ENCODE data around the gene EBF4.
"Not testable (repeated sequence)": the region's sequence is repeated elsewhere in the genome, so short reads cannot be mapped to it uniquely, and the experiment has no call there.

The EBF4 gene

DNA sequence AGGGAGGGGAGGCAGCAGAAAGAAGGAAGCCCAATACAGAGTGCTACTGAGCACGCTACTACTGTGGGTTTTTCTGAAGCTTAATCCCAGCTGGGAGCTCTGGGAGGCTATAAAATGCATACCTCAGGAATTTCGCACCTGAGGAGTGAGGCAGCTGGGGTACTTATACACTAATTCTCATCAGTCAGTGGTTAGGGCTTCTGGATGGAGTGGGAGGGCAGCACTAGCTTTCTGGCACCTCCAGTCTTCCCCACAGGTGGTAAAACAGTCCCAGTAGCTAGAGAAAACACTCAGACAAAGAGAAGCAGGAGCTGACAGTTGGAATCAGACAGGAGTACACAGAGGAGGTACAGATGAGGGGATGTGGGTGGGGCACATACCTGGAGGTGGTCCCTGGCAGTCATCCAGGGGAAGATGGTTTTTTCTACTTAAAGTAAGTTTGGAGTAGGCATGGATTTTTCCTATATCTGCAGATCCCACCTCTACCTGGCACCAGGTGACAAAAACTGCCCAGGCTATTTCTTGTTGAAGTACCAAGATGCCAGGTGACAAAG is 70.1 kb downstream of the EBF4 start:
- H3K27me3 Mint-ChIP-seq: peaks cover 47% of the 10 kb centered on the region
- ATAC-seq: no peak
- no peak overlapping the region for H3K4me3 Mint-ChIP-seq
- H3K9me3 Mint-ChIP-seq: no peaks in the 10 kb centered on the region
- no peak for DNase-seq
- H3K27ac Mint-ChIP-seq: no peak overlapping the region
- H3K4me1 Mint-ChIP-seq: no peaks in the 10 kb centered on the region

GRCh38 chr20:2763186-2763585 is 70.6 kb downstream of the EBF4 start:
- no peak for DNase-seq
- H3K9me3 Mint-ChIP-seq: no peaks in the 10 kb centered on the region
- ATAC-seq: no peak
- no peak overlapping the region for H3K4me3 Mint-ChIP-seq
- no peak overlapping the region for H3K27ac Mint-ChIP-seq
- no peaks in the 10 kb centered on the region for H3K4me1 Mint-ChIP-seq
- peaks cover 51% of the 10 kb centered on the region for H3K27me3 Mint-ChIP-seq

- Mint-ChIP-seq H3K4me3 (no peak overlapping the region), H3K4me1 (peaks cover 6% of the 10 kb centered on the region), H3K27me3 (peaks cover 39% of the 10 kb centered on the region), H3K9me3 (no peaks in the 10 kb centered on the region), H3K27ac (no peak overlapping the region)
- DNase-seq (no peak), ATAC-seq (no peak)
Observed at GRCh38 chr20:2767768-2768631, 75.4 kb downstream of the EBF4 start.

GRCh38 chr20:2768632-2769015 is 76.0 kb downstream of the EBF4 start:
- Mint-ChIP-seq H3K4me3 (no peak overlapping the region), H3K27ac (no peak overlapping the region), H3K9me3 (no peaks in the 10 kb centered on the region), H3K27me3 (peaks cover 34% of the 10 kb centered on the region), H3K4me1 (peaks cover 6% of the 10 kb centered on the region)
- no peak for DNase-seq
- no peak for ATAC-seq

- not testable (repeated sequence) for DNase-seq, H3K4me1 Mint-ChIP-seq, H3K27ac Mint-ChIP-seq, H3K9me3 Mint-ChIP-seq, ATAC-seq, H3K4me3 Mint-ChIP-seq
- peaks cover 34% of the 10 kb centered on the region for H3K27me3 Mint-ChIP-seq
Observed at GRCh38 chr20:2770091-2770490, 77.5 kb downstream of the EBF4 start.

DNA sequence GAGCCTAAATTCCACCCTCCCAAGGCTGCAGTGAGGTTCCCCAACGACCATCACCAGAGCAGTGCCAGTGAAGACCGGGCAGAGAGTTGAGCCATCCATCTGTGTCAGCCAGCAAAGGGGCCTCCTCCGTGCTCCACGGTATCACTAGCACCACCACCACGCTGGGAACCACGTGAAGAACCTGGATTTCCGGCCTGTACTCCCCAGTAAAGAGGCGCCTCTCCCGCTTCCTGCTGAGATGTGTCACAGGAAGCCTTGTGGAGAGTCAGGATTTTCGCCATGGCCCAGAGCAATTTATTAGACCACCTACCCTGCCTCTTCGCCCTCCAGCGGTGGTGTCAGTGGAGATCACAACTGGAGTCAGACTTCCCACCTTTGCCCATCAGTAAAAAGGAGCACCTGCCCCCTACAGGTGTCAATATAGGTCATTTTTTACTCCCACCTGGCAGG is 79.1 kb downstream of the EBF4 start:
- no peaks in the 10 kb centered on the region for H3K9me3 Mint-ChIP-seq
- H3K27me3 Mint-ChIP-seq: peaks cover 34% of the 10 kb centered on the region
- no peak overlapping the region for H3K4me3 Mint-ChIP-seq
- no peak overlapping the region for H3K27ac Mint-ChIP-seq
- no peak for DNase-seq
- peak; percentile 31 for ATAC-seq
- peaks cover 6% of the 10 kb centered on the region for H3K4me1 Mint-ChIP-seq

- peaks cover 6% of the 10 kb centered on the region for H3K4me1 Mint-ChIP-seq
- peaks cover 21% of the 10 kb centered on the region for H3K27me3 Mint-ChIP-seq
- DNase-seq: no peak
- ATAC-seq: no peak
- no peak overlapping the region for H3K27ac Mint-ChIP-seq
- no peaks in the 10 kb centered on the region for H3K9me3 Mint-ChIP-seq
- H3K4me3 Mint-ChIP-seq: no peak overlapping the region
Observed at GRCh38 chr20:2773812-2774211, 81.2 kb downstream of the EBF4 start.

DNA sequence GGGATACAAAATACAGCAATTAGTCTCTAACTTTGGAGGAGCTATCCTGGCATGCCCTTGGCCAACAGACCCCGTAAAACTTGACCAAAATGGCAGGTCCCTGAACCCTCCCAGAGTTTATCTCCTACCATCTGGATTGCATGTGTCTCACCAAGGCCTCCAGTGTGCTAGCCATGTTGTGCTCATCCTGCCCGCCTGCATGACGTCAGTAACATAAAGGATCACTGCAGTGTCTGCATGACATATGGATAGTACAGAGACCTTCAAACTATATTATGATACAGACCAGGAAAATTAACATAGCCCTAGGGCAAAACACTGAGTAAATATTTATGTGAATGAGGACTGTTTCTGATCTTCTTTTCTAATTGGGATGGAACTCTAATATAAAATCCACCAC is 82.6 kb downstream of the EBF4 start:
- ATAC-seq (no peak), DNase-seq (no peak)
- Mint-ChIP-seq H3K27ac (peak overlapping the region in 1 of 2 donors; percentile 54), H3K4me3 (no peak overlapping the region), H3K27me3 (peaks cover 8% of the 10 kb centered on the region), H3K9me3 (no peaks in the 10 kb centered on the region), H3K4me1 (peaks cover 6% of the 10 kb centered on the region)

- ATAC-seq (no peak), DNase-seq (no peak)
- H3K27ac Mint-ChIP-seq: no peak overlapping the region
- no peak overlapping the region for H3K4me3 Mint-ChIP-seq
- no peaks in the 10 kb centered on the region for H3K9me3 Mint-ChIP-seq
- H3K27me3 Mint-ChIP-seq: peaks cover 9% of the 10 kb centered on the region
- no peaks in the 10 kb centered on the region for H3K4me1 Mint-ChIP-seq
Observed at GRCh38 chr20:2778602-2779321, 86.2 kb downstream of the EBF4 start.

DNA sequence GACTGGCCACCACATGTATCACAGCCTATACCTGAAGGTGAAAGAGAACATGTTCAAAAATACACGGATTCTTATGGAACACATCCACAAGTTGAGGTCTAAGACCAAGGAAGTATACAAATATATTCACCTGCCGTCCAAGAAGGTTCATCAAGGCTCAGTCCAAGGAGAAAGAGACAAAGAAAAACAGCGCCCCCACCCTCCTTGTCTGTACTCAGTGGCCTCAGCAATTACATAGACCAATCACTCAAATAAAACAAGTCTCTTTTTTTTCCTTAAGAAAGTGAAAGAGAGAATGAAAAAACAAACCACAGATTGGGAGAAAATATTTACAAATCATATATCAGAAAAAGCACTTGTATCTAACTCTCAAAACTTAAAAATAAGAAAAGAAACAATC is 88.4 kb downstream of the EBF4 start:
- Mint-ChIP-seq H3K4me1 (no peaks in the 10 kb centered on the region), H3K27ac (no peak overlapping the region), H3K27me3 (peaks cover 9% of the 10 kb centered on the region), H3K9me3 (no peaks in the 10 kb centered on the region), H3K4me3 (no peak overlapping the region)
- DNase-seq: no peak
- ATAC-seq: no peak

DNA sequence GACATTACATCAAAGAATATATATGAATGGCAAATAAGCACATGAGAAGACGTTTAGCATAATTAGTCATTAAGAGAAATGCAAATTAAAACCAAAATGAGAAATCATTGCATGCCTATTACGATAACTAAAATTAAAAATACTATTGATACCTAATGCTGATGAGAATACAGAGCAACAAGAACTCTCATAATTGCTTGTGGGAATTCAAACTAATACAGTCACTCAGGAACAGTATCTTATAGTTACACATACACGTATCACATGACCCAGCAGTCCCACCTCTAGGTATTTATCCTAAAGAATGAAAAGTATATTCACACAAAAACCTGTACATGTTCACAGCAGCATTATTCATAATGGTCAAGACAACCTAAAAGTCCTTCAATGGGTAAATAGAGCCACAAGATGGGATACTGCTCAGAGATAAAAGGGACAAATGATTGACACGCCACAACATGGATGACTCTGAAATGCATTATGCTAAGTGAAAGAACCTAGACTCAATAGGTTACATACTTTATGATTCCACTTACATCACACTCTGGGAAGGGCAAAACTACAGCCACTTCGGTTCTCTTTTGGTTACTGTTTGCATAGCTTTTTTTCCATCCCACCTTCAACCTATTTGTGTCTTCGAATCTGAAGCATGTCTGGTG is 91.5 kb downstream of the EBF4 start:
- H3K9me3 Mint-ChIP-seq: no peaks in the 10 kb centered on the region
- H3K27me3 Mint-ChIP-seq: peaks cover 16% of the 10 kb centered on the region
- H3K4me3 Mint-ChIP-seq: no peak overlapping the region
- no peak overlapping the region for H3K27ac Mint-ChIP-seq
- no peaks in the 10 kb centered on the region for H3K4me1 Mint-ChIP-seq
- DNase-seq: no peak
- ATAC-seq: no peak

- peaks cover 9% of the 10 kb centered on the region for H3K4me1 Mint-ChIP-seq
- no peak overlapping the region for H3K27ac Mint-ChIP-seq
- DNase-seq (no peak), ATAC-seq (no peak)
- H3K27me3 Mint-ChIP-seq: peaks cover 28% of the 10 kb centered on the region
- no peaks in the 10 kb centered on the region for H3K9me3 Mint-ChIP-seq
- no peak overlapping the region for H3K4me3 Mint-ChIP-seq
Observed at GRCh38 chr20:2793471-2793870, 100.9 kb downstream of the EBF4 start.

DNA sequence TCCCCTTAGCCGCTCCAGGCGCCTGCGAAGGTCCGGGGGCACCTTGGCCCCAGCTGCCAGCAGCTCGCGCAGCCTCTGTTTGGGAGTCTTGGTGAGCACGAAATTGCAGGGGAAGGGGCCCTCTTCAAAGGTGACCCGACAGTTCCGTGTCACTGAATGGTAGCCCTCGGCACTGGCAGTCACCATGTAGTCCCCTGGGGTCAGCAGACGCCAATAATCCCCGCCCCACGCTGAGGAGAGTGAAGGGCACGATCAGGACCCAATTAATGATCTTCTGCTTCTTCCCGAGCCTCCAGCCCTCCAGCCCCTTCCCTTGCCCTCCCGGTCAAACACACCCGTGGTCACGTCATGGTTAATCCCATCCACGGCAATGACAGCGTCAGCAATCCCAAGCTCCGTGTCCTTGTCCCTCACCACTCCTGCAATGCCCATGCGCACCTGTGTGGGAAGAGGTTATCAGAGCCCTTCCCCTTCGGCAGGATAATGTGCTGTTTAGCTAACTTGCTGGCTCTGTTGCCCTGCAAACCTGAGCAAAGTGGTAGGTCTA is 101.7 kb downstream of the EBF4 start:
- DNase-seq: no peak
- no peaks in the 10 kb centered on the region for H3K9me3 Mint-ChIP-seq
- H3K27me3 Mint-ChIP-seq: peaks cover 31% of the 10 kb centered on the region
- peaks cover 17% of the 10 kb centered on the region for H3K4me1 Mint-ChIP-seq
- H3K27ac Mint-ChIP-seq: no peak overlapping the region
- no peak overlapping the region for H3K4me3 Mint-ChIP-seq
- no peak for ATAC-seq

- Mint-ChIP-seq H3K27me3 (peaks cover 38% of the 10 kb centered on the region), H3K27ac (no peak overlapping the region)
- no peak for DNase-seq
Observed at GRCh38 chr20:2794866-2795447, 102.4 kb downstream of the EBF4 start.

GRCh38 chr20:2795451-2795850 is 102.9 kb downstream of the EBF4 start:
- Mint-ChIP-seq H3K4me3 (no peak overlapping the region), H3K4me1 (peaks cover 27% of the 10 kb centered on the region), H3K27ac (no peak overlapping the region), H3K27me3 (peaks cover 43% of the 10 kb centered on the region), H3K9me3 (no peaks in the 10 kb centered on the region)
- ATAC-seq (no peak), DNase-seq (no peak)

More at GRCh38 chr20:2794866-2795447, 102.4 kb downstream of the EBF4 start:
- H3K4me3 Mint-ChIP-seq: no peak overlapping the region
- H3K4me1 Mint-ChIP-seq: peaks cover 24% of the 10 kb centered on the region
- ATAC-seq: no peak
- H3K9me3 Mint-ChIP-seq: no peaks in the 10 kb centered on the region
